ENCODE data around the gene SP3.
"Not testable (repeated sequence)": the region's sequence is repeated elsewhere in the genome, so short reads cannot be mapped to it uniquely, and the experiment has no call there.

Gene SP3

DNA sequence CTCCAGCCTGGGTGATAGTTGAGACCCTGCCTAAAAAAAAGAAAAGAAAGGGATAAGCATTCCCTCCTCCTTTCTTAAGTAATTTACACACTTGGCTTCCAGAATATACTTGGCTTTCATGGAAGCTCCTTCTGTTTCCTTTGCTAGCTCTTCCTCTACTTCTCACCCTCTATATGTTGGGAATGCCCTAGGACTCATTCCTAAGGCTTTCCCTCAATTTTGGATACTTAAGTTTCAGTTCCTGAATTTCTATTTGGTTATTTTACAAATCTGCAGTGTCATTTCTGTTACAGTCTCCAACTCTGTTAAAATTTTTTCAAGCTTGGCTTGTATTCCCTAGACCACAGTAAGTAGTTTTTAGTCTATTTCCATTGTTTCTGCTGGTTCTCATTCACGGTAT, 23.6 kb downstream of the SP3 start:
- no peak for DNase-seq

DNA sequence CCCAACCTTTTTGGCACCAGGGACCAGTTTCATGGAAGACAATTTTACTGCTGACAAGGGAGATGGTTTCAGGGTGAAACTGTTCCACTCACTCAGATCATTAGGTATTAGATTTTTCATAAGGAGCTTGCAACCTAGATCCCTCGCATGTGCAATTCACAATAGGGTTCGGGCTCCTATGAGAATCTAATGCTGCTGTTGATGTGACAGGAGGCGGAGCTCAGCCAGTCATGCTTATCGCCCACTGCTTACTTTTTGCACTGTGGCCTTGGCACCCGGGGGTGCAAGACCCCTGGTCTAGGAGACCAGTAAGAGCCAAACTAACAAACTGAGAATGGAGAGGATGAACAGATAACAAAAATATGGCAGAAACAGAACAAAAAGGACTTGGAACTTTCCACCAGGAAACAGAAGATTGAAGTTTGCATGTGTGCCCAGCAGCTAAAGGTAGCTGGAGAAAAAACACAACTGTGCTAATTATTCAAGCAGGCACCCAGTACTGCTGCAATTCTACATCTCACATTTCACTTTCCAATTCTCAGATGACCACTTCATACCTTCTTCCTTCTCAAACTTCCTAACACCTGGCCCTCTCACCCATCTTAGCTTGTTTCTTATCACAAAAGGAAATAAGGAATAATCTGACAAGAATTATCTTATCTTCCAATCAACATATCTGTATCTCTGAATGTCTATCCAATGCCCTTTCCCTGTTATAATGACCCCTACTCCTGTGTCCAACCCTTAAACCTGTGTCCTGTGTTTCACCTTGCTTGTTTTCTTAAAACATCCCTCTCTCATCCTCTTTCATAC, 24.8 kb downstream of the SP3 start:
- DNase-seq: no peak

DNA sequence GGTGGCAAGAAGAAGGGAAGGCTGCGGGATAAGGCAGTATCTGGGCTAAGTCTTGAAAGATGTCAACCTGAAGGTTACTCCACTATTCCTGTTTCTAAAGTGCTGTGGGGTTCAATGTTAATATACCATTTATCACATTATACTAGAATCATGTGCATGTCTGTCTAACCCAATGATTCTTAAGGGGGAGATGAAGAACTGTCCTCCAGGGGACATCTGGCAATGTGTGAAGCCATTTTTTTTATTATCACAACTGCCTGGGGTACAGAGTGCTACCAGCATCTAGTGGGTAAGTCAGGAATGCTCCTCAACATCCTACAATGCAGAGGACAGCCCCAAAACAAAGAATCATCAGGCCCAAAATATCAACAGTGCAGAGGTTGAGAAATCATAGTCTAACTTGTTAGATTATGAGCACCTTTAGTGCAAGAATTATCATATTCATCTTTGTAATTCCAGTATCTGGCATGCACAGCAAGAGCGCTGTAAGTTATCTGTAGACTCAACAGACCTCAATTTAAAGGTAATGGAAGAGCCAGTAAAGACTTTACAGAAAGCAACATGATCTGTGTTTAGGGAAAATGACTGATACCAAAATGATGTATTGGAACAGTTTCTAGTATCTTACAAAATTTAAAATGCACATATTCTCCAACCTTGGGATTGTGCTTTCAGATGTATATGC, 26.3 kb downstream of the SP3 start:
- DNase-seq: no peak

DNA sequence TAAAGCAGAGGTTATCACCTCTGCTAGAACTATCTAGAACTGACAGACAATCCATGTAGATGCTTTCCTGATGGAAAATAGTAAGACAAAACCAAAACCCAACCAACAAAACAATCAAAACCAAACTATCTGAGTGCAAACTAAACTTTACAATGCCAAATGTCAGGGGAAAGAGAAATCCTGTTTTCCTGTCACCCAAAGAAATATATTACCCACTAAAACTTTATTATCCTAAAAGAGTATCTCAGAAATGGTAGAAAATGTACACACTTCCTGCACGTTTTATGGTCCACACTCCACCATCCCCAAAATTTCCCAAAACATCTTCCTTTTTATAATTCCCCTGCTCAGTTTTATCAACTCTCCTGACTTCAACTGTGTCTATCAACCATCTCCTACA, 29.9 kb downstream of the SP3 start:
- no peak for DNase-seq

DNA sequence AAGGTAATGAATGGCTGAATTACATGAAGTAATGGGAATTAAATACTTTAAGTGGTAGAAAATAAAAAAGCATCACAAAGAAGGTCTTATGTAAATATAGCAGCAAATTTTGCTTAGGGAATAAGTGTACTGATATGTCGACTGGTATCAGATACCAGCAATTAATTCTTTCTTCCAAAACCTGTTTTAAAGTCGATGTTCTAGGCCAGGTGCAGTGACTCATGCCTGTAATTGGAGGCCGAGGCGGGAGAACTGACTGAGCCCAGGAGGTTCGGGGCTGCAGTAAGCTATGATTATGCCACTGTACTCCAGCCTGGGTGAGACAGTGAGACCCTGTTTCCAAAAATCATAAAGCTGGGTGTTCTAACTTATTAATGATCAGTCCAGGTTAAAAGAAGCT, 30.3 kb downstream of the SP3 start:
- no peak for DNase-seq

DNA sequence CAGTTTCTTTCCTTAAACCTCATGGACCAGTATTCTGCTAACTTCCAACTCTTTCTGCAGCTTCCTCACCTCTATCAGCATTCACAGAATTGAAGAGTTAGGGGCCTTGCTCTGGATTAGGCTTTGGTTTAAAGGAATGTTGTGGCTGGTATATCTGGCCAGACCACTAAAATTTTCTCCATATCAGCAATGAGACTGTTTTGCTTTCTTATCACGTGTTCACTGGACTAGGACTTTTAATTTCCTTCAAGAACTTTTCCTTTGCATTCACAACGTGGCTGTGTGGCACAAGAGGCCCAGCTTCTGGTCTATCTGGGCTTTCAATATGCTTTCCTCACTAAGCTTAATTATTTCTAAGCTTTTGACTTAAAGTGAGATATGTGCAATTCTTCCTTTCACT, 33.4 kb downstream of the SP3 start:
- DNase-seq: no peak

DNA sequence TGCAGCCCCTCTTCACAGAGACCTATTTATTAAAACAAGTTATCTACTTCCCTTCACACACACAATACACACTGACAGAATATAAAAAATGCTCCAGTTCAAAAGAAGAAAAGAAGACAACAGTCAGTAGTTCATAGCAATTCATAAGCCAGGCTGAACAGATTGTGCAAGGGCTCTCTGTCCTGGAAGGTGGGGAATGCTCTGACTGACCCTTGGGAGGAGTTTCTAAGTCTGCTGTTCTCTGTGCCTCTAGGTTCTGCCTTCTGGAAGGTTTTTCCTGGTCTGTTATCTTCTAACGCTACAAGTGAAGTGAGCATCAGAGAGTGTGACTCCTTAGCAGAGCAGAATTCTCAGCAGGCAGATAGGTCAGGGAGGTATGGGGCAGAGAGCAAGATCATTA, 35.7 kb downstream of the SP3 start:
- no peak for DNase-seq

DNA sequence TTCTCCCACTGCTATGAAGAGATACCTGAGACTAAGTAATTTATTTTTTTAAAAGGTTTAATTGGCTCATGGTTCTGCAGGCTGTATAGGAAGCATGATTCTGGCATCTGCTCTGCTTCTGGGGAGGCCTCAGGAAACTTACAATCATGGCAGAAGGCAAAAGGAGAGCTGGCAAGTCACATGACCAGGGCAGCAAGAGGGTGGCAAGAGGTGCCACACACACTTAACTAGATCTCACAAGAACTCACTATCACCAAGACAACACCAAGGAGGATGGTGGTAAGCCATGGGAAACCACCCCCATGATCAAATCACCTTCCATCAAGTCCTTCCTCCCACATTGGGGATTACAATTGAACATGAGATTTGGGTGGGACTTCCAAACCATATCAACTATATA, 38.3 kb downstream of the SP3 start:
- no peak for DNase-seq

DNA sequence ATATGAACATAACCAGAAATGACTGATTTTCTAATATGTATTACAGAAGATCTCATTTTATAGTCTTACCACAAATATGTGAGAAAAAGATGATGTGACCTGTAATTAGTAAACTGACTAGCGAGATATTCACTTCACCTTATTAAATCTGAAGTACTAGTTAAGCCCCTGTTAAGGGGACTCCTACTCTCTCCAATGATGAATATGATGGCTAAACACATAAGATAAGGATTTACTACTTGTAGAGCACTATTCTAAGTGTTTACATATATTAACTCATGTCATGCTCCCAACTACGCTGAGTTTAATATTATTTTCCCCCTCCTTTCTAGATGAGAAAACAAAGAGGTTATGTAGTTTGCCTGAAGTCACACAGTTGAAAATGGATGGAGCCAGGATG, 40.9 kb downstream of the SP3 start:
- DNase-seq: no peak

DNA sequence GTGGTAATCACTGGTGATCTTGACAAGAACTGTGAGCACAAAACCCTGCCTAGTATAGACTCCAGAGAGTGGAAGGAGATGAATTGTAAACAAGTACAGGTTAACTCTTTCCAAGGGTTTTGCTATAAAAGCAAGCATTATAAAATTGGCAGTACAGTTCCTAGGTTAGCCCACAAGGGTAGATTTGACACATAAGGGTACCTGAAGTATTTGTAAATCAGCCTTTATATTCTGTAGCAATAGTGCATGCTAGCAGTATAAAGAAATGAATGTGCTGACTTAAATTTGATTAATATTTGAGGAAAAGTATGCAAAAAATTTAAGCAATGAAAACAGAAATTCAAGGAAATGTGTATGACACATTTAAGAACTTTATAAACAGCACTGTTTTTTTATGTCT, 42.4 kb downstream of the SP3 start:
- no peak for DNase-seq

DNA sequence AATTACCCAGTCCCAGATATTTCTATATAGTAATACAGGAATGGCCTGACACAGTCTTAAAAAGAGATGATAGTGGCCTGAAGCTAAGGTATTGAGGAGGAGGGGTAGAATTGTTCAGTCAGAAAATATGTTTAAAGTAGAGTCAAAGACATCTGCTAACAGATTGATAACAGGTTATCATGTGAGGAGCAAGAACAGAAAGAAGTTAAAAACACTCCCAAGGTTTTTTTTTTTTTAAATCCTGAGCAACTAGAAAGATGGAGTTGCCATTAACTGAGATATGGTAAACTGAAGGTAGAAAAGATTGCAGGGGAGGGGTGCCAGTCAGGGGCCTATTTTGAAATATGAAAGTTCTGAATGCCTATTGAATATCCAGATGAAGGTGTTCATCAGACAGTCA, 43.1 kb downstream of the SP3 start:
- DNase-seq: no peak

DNA sequence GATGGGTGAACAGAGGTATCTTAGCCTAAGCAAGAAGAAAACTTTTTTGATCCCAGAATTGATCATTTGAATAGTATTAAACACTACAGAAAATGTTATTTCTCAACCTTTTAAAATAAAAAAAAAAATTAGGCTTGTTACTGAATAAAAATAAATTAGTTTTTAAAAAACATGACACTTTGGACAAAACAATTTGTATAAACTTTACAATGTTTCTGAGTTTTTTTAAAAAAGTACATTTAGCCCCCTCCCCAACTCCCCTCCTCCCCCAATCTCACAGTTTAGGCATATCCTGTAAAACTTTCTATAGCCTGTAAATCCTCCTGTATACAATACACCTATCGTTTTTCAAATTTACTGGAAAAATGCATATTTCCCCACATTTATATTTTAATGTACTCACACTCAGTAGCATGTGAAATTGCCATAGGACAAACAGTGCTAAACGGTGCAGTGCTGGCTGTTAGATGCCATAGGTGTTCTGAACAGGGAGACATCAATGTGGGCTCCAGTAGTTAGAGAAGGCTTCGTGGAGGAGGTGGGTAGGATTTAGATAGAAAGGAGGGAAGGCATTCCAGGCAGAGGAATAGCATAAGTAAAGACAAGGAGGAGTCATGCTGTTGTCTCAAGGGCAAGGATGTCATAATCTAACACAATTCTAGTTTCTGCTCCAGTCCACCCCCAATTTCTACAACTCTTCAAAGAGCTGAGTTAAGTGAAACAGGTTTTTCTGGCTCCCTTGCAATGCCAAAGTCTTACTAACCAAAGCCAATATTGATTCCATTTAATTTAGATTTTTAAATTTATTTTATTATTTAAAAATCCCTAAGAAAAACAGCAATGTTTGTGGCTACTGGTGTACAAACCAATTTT, 50.9 kb downstream of the SP3 start:
- DNase-seq: no peak

DNA sequence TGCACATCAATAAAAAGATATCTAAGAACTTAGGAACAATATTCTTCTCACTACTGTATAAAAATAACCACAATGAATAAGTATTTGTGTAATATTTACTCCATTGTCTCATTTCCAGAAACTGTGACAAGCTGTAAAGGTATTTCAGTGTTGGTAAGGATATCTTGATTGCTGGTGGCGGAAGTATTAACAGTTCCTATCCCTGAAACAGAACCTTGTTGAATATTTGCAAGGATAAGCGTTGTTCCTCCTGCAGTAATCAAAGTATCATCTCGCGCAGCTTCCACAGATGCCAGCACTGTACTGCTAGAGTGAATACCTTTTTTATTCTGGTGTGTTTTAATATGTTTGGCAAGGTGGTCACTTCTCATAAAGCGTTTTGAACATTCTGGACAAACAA, 55.3 kb downstream of the SP3 start:
- no peak for DNase-seq

DNA sequence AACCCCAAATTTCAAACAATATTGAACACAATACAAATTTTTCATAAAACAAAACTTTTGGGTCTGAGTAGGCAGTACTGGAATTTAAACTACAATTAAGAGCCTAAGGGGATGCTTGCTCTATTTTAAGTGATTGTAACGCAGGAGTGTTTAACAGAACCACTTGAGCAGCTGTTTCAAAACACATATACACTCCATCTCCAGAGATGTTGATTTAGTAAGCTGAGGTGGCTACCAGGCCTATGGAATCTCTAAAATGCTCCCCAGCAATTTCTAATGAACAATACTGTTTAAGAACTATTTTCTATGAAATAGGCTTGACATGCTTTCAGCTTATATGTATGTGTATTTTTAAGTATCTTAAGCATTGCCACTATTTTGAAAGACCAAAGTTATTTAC, 58.5 kb downstream of the SP3 start:
- no peak for DNase-seq

DNA sequence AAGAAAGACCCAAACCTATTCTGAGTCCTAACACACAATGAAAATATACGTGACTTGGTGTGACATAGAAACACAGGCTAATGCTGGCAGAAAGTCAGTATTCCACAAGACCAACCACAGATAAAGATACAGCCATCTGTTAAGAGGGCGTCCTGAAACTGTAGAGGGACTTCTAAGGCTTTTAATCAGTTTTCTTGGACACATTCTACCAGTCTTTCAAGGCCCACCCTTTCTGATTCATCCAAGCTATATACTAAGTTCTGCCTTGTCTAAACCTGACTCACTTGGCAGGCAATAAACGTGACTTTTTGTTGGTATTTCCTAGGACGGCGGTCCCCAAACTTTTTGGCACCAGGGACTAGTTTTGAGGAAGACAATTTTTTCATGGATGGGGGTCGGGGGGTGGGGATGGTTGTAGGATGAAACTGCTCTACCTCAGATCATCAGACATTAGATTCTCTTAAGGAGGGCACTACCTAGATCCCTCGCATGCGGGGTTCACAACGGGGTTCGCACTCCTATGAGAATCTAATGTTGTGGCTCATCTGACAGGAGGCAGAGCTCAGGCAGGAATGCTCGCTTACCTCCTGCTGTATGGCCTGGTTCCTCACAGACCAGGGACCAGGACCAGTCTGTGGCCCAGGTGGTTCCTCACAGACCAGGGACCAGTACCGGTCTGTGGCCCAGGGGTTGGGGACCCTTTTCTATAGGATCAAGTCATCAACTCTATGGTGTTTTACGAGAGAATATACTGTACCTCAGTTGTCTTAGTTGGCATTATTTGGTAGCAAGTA, 61.4 kb downstream of the SP3 start:
- no peak for DNase-seq

DNA sequence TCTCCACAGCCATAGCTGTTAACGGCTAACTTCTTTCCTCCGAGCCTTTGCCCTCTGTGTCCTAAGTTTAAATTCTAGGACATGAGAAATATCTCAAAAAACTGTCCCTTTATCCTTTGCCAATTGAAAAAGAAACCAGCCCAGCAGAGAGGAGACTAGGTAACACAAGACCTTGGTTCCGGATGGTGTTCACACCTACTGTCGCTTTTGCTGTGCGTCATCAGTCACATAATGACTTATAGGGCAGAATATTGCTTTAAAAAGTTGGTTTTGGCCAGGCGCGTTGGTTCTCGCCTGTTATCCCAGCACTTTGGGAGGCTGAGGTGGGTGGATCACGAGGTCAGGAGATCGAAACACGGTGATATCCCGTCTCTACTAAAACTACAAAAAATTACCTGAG, 66.2 kb downstream of the SP3 start:
- DNase-seq: peak in 1 of 5 donors; percentile 62

DNA sequence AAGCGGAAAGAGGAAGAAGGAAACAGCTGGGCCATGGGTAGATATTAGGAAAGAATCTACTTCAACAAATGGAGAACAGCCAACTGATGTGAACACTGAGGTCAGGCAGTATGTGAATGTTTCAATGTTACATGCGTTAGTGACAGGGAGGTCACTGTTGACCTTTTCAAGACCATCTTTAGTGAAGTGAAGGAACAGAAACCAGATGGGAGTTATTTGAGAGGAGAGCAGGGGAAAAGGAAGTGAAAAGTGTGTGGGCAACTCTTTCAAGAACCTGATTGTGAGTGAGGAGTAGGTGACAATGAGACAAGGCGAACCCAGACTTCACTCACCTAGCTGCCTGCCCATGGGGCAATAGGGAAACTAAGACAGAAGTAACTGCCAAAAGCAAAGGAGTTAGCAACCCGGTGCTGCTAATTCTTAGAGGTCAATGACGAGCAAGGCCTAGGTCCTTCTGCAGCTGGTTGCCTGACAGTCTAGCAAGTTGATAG, 67.0 kb downstream of the SP3 start:
- DNase-seq: no peak

DNA sequence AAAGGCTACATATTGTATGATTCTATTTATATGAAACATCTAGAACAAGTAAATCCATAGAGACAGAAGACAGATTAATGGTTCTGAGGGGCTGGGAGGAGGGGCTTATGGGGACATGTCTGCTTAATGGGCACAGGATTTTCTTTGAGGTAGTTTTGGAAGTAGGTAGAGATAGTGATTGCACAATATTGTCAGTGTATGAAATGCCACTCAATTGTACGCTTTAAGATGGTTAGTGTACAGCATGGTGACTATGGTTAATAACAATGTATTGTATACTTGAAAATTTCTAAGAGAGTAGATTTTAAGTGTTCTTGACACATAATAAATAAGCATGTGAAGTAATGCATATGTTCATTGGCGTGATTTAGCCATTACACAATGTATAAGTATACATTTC, 68.4 kb downstream of the SP3 start:
- DNase-seq: no peak

DNA sequence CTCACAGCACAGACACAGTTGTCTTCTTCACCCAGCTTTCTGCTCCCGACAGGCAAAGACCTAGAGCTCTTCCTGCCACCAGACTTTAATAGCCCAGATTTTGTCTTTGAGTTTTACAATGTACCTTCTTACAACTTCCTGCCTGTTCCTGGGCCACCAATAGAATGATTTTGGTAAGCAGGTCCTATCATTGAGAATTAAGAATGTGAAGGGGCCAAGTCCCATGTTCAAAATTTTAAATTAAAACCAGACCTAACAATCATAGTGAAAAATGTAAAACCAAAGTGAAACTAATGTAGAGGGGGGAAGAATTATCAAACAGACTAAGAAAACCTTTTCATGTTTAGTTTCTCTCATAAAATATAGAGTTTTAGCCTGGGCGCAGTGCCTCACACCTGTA, 72.8 kb downstream of the SP3 start:
- no peak for DNase-seq

DNA sequence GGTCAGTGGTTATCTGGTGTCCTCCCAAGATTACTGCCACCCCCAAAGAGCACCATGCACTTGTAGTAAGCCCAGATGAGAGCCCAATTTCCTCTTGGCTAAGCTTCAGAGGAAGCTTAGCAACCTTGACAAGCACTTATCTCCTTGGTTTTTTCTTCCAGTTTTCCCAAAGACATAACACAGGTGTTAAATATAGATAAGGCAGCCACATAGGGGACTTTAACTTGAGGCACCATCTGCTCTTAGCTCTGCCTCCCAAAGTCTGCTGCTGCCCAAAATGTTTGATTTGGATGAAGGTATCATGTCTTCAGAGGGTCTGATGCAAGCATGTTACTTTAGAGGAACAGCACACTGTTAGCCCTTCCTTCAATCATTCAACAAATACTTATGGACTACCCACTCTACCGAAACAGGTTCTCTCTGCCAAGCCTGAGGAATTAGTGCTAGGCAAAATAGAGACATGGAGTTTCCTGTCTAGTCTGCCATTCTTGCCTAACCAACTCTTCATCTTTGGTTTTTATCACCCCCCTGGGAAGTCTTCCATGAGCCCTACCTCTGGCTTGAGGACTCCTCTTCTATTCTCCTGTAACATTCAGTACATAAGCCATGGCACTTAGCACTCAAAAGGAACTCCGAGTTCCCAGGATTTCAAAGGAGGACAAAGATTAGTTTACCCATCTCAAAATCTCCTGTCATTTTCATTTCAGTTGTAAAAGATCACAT, 73.7 kb downstream of the SP3 start:
- DNase-seq: no peak

DNA sequence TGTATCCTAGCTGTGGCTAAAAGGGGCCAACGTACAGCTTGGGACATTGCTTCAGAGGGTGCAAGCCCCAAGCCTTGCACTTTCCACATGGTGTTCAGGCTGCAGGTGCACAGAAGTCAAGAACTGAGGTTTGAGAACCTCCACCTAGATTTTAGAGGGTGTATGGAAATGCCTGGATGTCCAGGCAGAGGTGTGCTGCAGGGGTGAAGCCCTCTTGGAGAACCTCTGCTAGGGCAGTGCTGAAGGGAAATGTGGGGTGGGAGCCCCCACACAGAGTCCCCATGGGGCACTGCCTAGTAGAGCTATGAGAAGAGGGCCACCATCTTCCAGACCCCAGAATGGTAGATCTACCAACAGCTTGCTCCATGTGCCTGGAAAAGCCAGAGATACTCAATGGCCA, 75.7 kb downstream of the SP3 start:
- DNase-seq: not testable (repeated sequence)

DNA sequence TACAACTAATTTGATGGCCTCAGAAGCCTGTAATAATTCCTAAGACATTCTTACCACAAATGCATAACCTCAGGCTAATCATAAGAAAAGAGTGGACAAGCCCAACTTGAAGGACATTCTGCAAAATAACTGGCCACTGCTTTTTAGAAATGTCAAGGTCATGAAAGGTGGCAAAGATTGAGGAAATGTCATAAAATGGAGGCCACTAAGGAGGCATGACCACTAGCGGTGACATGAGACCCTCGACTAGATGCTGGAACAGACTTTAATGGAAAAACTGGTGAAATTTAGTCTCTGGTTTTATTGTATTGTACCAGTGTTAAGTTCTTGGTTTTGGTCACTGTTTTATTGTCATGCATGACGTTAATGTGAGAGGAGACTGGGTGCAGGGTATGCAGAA, 78.6 kb downstream of the SP3 start:
- no peak for DNase-seq

Data from T-helper 1 cell (primary cell).